Right renal pelvis (tissue), 4 donors: ENCODE measurements around the gene MAP2K6. TPM values are rescaled to one million over a fixed set of nuclear protein-coding genes. Genes with fewer than 3 reads are reported as not detected.

Source experiments
- DNase-seq, 4 donors: peaks; one replicate each; pipeline ENCODE4 v3.0.0-alpha.2; 2013; ENCODE audit warnings: low read depth in 4 of 4, low spot score in 3 of 4, missing footprints in 1 of 4
- polyA plus RNA-seq, 4 donors: library from polyadenylated mRNA; unstranded; fragments of 120-200 nt; gene quantifications; one replicate each; pipeline ENCODE4 v1.2.1, GENCODE V29; 2013; ENCODE audit not compliant: insufficient read length in 4 of 4

Gene MAP2K6
- polyA plus RNA-seq, 4 donors = 20.8 to 30.2 (median 25.5) TPM

- DNase-seq = no peak
These were observed 183.6 kb downstream of the MAP2K6 start for GRCh38 chr17:69597898-69598692.

- DNase-seq = no peak
These were observed 188.5 kb downstream of the MAP2K6 start for GRCh38 chr17:69602972-69603371.

Other genes with a start within 250 kb of the MAP2K6 start
- 1 to 10 TPM; 1.5 to 2.1 (median 1.6) TPM for gene ABCA10, start 185.9 kb upstream of the MAP2K6 start, polyA plus RNA-seq
- 10 to 100 TPM; 24.7 to 30.4 (median 28.4) TPM for gene ABCA5, start 87.6 kb upstream of the MAP2K6 start, polyA plus RNA-seq